NT2/D1 (cell line): ENCODE data around the gene NKAIN2.
"Not testable (repeated sequence)": the region's sequence is repeated elsewhere in the genome, so short reads cannot be mapped to it uniquely, and the experiment has no call there.

Source experiments
- SUZ12 ChIP-seq: IDR thresholded peaks from 2 replicates; pipeline ENCODE4 v1.6.1; 2011; ENCODE audit not compliant: insufficient read length, insufficient read depth; ENCODE audit errors: extremely low read depth
- ZNF274 ChIP-seq: IDR thresholded peaks from 2 replicates; pipeline ENCODE4 v1.6.1; 2011; ENCODE audit warnings: mild to moderate bottlenecking, low read depth, low read length

DNA sequence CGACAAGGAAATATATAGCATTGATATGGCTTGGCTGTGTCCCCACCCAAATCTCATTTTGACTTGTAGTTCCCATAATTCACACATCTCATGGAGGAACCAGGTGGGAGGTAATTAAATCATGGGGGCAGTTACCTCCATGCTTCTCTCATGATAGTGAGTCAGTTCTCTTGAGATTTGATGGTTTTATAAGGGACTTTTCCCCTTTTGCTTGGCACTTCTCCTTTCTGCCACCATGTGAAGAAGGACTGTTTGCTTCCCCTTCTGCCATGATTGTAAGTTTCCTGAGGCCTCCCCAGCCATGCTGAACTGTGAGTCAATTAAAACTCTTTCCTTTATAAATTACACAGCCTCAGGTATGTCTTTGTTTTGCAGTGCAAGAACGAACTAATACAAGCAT is 756.4 kb downstream of the NKAIN2 start:
- TF ChIP-seq SUZ12, ZNF274: not testable (repeated sequence)
